ENCODE results near the gene RND1. TPM values are rescaled to one million over a fixed set of nuclear protein-coding genes. Genes with fewer than 3 reads are reported as not detected.
"Not testable (repeated sequence)": the region's sequence is repeated elsewhere in the genome, so short reads cannot be mapped to it uniquely, and the experiment has no call there.

RND1 gene
- total RNA-seq, 1 donor from 2014 or later = 9.3 TPM

DNA sequence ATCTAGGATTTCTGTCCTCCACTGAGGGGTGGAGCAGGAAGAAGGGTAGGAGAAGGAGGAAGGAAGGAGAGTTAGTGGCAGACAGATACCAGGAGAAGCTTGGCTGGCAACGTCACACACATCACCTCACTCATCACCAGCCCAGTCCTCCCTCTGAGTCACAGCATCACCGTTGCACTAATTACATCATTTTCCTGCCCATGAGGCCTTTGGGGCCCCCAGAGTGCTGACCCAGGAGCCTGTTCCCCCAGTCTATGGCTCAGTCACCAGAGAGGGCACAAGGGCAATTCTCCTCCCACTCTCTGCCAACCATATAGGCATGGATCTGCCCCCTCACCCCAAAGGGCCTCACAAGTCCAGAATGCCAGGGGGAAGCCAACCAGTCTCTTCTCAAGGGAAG, 4.6 kb downstream of the RND1 start:
- H3K27me3 Mint-ChIP-seq (ENCODE audit: insufficient read depth) = peaks cover 19% of the 10 kb centered on the region
- no peak for DNase-seq (ENCODE audit: low spot score)
- H3K27ac Mint-ChIP-seq = no peak overlapping the region
- peaks cover 27% of the 10 kb centered on the region for H3K4me1 Mint-ChIP-seq (ENCODE audit: low read depth)
- intact Hi-C loops (cut with micrococcal nuclease) = no loop called here
- H3K36me3 Mint-ChIP-seq (ENCODE audit: low read depth) = peaks cover 9% of the 10 kb centered on the region
- H3K9me3 Mint-ChIP-seq = no peaks in the 10 kb centered on the region
- H3K4me3 Mint-ChIP-seq = no peak overlapping the region

GRCh38 chr12:48860236-48860635, 5.4 kb downstream of the RND1 start:
- H3K4me3 Mint-ChIP-seq; H3K27ac Mint-ChIP-seq; intact Hi-C loops (cut with micrococcal nuclease): not testable (repeated sequence)

GRCh38 chr12:48859607-48860006, 6.1 kb downstream of the RND1 start:
- no peak for DNase-seq (ENCODE audit: low spot score)
- intact Hi-C loops (cut with micrococcal nuclease) = loop anchor here (10.0 kb wide), 1 partner anchor 405 kb away; the partner anchor contains the start of gene TUBA1C
- H3K27ac Mint-ChIP-seq = no peak overlapping the region
- H3K4me3 Mint-ChIP-seq = no peak overlapping the region
- peaks cover 14% of the 10 kb centered on the region for H3K4me1 Mint-ChIP-seq (ENCODE audit: low read depth)
- H3K9me3 Mint-ChIP-seq = no peaks in the 10 kb centered on the region
- peaks cover 9% of the 10 kb centered on the region for H3K36me3 Mint-ChIP-seq (ENCODE audit: low read depth)
- peaks cover 13% of the 10 kb centered on the region for H3K27me3 Mint-ChIP-seq (ENCODE audit: insufficient read depth)

More at GRCh38 chr12:48860236-48860635, 5.4 kb downstream of the RND1 start:
- not testable (repeated sequence) for DNase-seq (ENCODE audit: low spot score); H3K9me3 Mint-ChIP-seq; H3K36me3 Mint-ChIP-seq (ENCODE audit: low read depth)
- H3K4me1 Mint-ChIP-seq (ENCODE audit: low read depth) = peaks cover 20% of the 10 kb centered on the region
- peaks cover 19% of the 10 kb centered on the region for H3K27me3 Mint-ChIP-seq (ENCODE audit: insufficient read depth)

DNA sequence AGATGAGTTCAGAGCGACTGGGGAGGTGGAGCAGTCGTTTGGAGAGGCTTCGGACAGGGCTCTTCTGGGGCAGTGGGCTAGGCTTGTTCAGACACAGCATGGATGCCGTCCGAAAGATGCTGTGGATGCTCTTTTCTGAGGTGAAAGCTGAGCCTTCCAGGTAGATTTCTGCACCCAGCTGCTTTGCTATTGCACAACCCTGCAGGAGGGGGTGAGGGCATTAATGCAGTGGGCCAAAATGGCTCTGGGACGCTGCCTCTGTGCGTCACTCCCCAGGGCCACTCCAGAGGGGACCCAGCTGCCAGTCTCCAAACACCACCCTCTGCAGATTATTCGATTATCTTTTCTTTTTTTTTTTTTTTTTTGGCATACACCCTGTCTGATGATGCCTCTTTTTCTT, 7.6 kb downstream of the RND1 start:
- H3K4me3 Mint-ChIP-seq = no peak overlapping the region
- intact Hi-C loops (cut with micrococcal nuclease) = loop anchor here (10.0 kb wide), 1 partner anchor 407 kb away; the partner anchor contains the start of gene TUBA1C
- no peaks in the 10 kb centered on the region for H3K27me3 Mint-ChIP-seq (ENCODE audit: insufficient read depth)

DNA sequence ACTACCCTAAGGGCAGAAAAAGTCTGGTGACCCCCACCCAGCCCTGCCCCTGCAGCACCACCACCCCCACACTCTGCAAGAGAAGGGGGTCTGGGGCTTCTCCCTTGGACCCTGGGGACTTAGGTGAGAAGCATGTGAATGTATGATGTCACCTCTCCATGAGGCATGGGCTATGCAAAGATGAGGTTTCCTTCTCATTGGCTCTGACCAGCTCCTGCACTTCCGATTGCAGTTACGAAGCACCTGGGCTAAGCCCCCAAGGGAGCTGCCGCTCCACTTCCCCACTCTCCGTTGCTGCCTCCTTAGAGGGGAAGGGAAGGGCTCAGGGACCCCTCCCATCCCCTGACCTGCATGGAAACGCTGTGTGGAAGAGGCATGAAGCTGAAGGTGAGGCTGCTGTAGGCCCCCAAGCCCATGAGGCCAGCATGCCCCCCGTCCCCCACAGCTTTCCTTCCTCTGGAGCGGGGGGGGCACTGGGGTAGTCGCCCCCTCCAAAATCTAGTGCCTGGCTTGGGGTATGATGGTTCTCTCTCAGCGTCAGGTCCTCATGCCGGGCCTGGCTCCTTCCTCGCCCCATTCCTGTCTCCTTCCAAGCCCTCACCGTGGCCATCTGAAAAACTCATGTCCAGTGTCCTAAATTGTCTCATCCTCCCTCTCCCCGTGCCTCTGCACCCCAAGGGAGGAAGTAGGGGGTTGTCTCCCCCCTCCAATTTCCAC, 8.2 kb downstream of the RND1 start:
- H3K27me3 Mint-ChIP-seq (ENCODE audit: insufficient read depth) = no peaks in the 10 kb centered on the region
- H3K36me3 Mint-ChIP-seq (ENCODE audit: low read depth) = peaks cover 8% of the 10 kb centered on the region
- no peaks in the 10 kb centered on the region for H3K9me3 Mint-ChIP-seq
- H3K4me3 Mint-ChIP-seq = no peak overlapping the region
- DNase-seq (ENCODE audit: low spot score) = no peak
- H3K4me1 Mint-ChIP-seq (ENCODE audit: low read depth) = peaks cover 15% of the 10 kb centered on the region
- intact Hi-C loops (cut with micrococcal nuclease) = loop anchor here (10.0 kb wide), 1 partner anchor 407 kb away; the partner anchor contains the start of gene TUBA1C
- no peak overlapping the region for H3K27ac Mint-ChIP-seq

More for the DNA sequence above, 7.6 kb downstream of the RND1 start:
- peaks cover 9% of the 10 kb centered on the region for H3K4me1 Mint-ChIP-seq (ENCODE audit: low read depth)
- no peak overlapping the region for H3K27ac Mint-ChIP-seq
- H3K36me3 Mint-ChIP-seq (ENCODE audit: low read depth) = peaks cover 9% of the 10 kb centered on the region
- no peak for DNase-seq (ENCODE audit: low spot score)
- H3K9me3 Mint-ChIP-seq = no peaks in the 10 kb centered on the region

DNA sequence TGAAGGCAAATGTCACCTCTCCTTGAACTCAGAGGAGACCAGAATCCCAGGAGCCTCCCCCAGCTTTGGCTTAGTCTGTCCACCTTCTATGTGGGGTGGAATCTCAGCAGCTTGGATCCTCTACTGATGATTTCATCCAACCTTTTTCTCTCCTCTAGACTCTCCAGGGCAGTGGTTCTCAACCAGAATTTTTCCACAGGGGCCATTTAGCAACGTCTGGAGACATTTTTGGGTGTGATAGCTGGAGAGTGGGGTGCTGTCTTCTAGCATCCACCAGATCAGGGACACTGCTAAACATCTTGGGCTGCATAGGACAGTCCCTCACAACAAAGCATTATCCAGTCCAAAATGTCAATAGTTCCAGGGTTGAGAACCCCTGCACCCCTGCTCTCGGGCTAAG, 9.3 kb downstream of the RND1 start:
- no peaks in the 10 kb centered on the region for H3K27me3 Mint-ChIP-seq (ENCODE audit: insufficient read depth)
- H3K9me3 Mint-ChIP-seq = no peaks in the 10 kb centered on the region
- DNase-seq (ENCODE audit: low spot score) = no peak
- peaks cover 2% of the 10 kb centered on the region for H3K36me3 Mint-ChIP-seq (ENCODE audit: low read depth)
- peaks cover 14% of the 10 kb centered on the region for H3K4me1 Mint-ChIP-seq (ENCODE audit: low read depth)
- H3K4me3 Mint-ChIP-seq = no peak overlapping the region
- no peak overlapping the region for H3K27ac Mint-ChIP-seq
- intact Hi-C loops (cut with micrococcal nuclease) = loop anchor here (10.0 kb wide), 1 partner anchor 408 kb away; the partner anchor contains the start of gene TUBA1C

DNA sequence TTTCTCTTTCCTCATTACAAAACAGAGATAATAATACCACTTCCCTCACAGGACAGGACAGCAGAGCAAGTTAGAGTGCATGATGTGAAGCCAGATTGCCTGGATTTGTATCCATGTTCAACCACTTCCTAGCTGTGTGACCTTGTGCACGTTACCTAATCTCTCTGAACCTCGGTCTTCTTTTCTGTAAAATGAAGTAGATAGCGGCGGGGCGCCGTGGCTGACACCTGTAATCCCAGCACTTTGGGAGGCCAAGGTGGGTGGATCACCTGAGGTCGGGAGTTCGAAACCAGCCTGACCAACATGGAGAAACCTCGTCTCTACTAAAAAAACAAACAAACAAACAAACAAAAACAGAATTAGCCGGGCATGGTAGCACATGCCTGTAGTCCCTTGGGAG, 10.7 kb downstream of the RND1 start:
- not testable (repeated sequence) for H3K36me3 Mint-ChIP-seq (ENCODE audit: low read depth); H3K27ac Mint-ChIP-seq; H3K9me3 Mint-ChIP-seq; H3K4me3 Mint-ChIP-seq; H3K27me3 Mint-ChIP-seq (ENCODE audit: insufficient read depth); DNase-seq (ENCODE audit: low spot score)
- peaks cover 22% of the 10 kb centered on the region for H3K4me1 Mint-ChIP-seq (ENCODE audit: low read depth)
- intact Hi-C loops (cut with micrococcal nuclease) = loop anchor here (10.0 kb wide), 1 partner anchor 410 kb away; the partner anchor contains the start of gene TUBA1C

GRCh38 chr12:48854488-48854887, 11.2 kb downstream of the RND1 start:
- DNase-seq (ENCODE audit: low spot score) = no peak
- Mint-ChIP-seq H3K4me3 (no peak overlapping the region), H3K27ac (no peak overlapping the region), H3K27me3 (ENCODE audit: insufficient read depth) (no peaks in the 10 kb centered on the region), H3K4me1 (ENCODE audit: low read depth) (peaks cover 26% of the 10 kb centered on the region), H3K36me3 (ENCODE audit: low read depth) (peaks cover 10% of the 10 kb centered on the region), H3K9me3 (no peaks in the 10 kb centered on the region)
- intact Hi-C loops (cut with micrococcal nuclease) = loop anchor here (10.0 kb wide), 1 partner anchor 410 kb away; the partner anchor contains the start of gene TUBA1C

GRCh38 chr12:48852734-48853688, 12.7 kb downstream of the RND1 start:
- Mint-ChIP-seq H3K27ac (peak overlapping the region; percentile 93), H3K4me1 (ENCODE audit: low read depth) (peaks cover 31% of the 10 kb centered on the region), H3K36me3 (ENCODE audit: low read depth) (peaks cover 10% of the 10 kb centered on the region), H3K9me3 (no peaks in the 10 kb centered on the region), H3K27me3 (ENCODE audit: insufficient read depth) (no peaks in the 10 kb centered on the region), H3K4me3 (peak overlapping the region; percentile 97)
- intact Hi-C loops (cut with micrococcal nuclease) = loop anchor here (1.0 to 10.0 kb wide), 15 partner anchors 12 to 412 kb away; partner anchors contain the start of genes ARF3, FKBP11, PRKAG1 and RND1
- DNase-seq (ENCODE audit: low spot score) = peak; percentile 82

- Mint-ChIP-seq H3K27ac (peak within 1 kb of the TSS; percentile 93), H3K36me3 (ENCODE audit: low read depth) (peaks cover 10% of the 10 kb centered on the region), H3K9me3 (no peaks in the 10 kb centered on the region), H3K27me3 (ENCODE audit: insufficient read depth) (no peaks in the 10 kb centered on the region), H3K4me1 (ENCODE audit: low read depth) (peaks cover 31% of the 10 kb centered on the region), H3K4me3 (peak within 1 kb of the TSS; percentile 97)
- intact Hi-C loops (cut with micrococcal nuclease) = loop anchor here (1.0 to 10.0 kb wide), 11 partner anchors 13 to 413 kb away; partner anchors contain the start of genes ARF3, FKBP11, PRKAG1 and RND1
- peak; percentile 91 for DNase-seq (ENCODE audit: low spot score)
Measured at GRCh38 chr12:48851883-48852733, 13.6 kb downstream of the RND1 start, which contains the start of gene DDX23. DDX23 (minus strand) TSS chr12:48852163; CDS start chr12:48845782, 6,381 bp downstream.

GRCh38 chr12:48842021-48842420, 23.6 kb downstream of the RND1 start:
- H3K9me3 Mint-ChIP-seq; H3K27ac Mint-ChIP-seq; H3K4me1 Mint-ChIP-seq (ENCODE audit: low read depth); H3K27me3 Mint-ChIP-seq (ENCODE audit: insufficient read depth); DNase-seq (ENCODE audit: low spot score); H3K4me3 Mint-ChIP-seq; intact Hi-C loops (cut with micrococcal nuclease): not testable (repeated sequence)
- peaks cover 31% of the 10 kb centered on the region for H3K36me3 Mint-ChIP-seq (ENCODE audit: low read depth)

- intact Hi-C loops (cut with micrococcal nuclease) = no loop called here
- no peak overlapping the region for H3K27ac Mint-ChIP-seq
- DNase-seq (ENCODE audit: low spot score) = no peak
- no peaks in the 10 kb centered on the region for H3K9me3 Mint-ChIP-seq
- no peaks in the 10 kb centered on the region for H3K27me3 Mint-ChIP-seq (ENCODE audit: insufficient read depth)
- H3K4me1 Mint-ChIP-seq (ENCODE audit: low read depth) = no peaks in the 10 kb centered on the region
- H3K4me3 Mint-ChIP-seq = no peak overlapping the region
- H3K36me3 Mint-ChIP-seq (ENCODE audit: low read depth) = peaks cover 45% of the 10 kb centered on the region
Measured at GRCh38 chr12:48838048-48838447, 27.6 kb downstream of the RND1 start.

All from activated T-helper 1 cell treated with anti-CD3 and anti-CD28 coated beads, Interleukin-12 subunit alpha, Interleukin-12 subunit beta, Interleukin-2, Interleukin-4 antibody, amounts not matched to agents 30 ng/mL and 10 ng/mL and 1 ng/mL, durations not matched to agents 14 hours and 24 hours and 36 hours (primary cell).